Mucosa of descending colon (tissue), 3 donors: ENCODE measurements around the gene CLIC5. TPM values are rescaled to one million over a fixed set of nuclear protein-coding genes. Genes with fewer than 3 reads are reported as not detected.

Experiments
- ATAC-seq: fragments of 200-7000 bp; cut with Tn5 transposase; one replicate; pipeline ENCODE4 v1.9.1; 2020; ENCODE audit warnings: mild to moderate bottlenecking, moderate library complexity
- DNase-seq, 3 donors: peaks; one replicate each; pipeline ENCODE4 v3.0.0-alpha.2; 2020
- H3K36me3 ChIP-seq: fragments of 200-600 bp; one replicate; pipeline ENCODE4 v1.8.0; 2021; ENCODE audit warnings: low read depth, mild to moderate bottlenecking
- H3K4me1 ChIP-seq: fragments of 200-600 bp; one replicate; pipeline ENCODE4 v1.8.0; 2021; ENCODE audit warnings: low read depth, mild to moderate bottlenecking
- H3K4me3 ChIP-seq: fragments of 200-600 bp; one replicate; pipeline ENCODE4 v1.8.0; 2021; ENCODE audit warnings: mild to moderate bottlenecking
- H3K9me3 ChIP-seq: fragments of 200-600 bp; one replicate; pipeline ENCODE4 v1.8.0; 2021; ENCODE audit warnings: mild to moderate bottlenecking
- CTCF ChIP-seq: fragments of 200-600 bp; IDR thresholded peaks from one replicate; pipeline ENCODE4 v1.8.0; 2022; ENCODE audit warnings: antibody characterized with exemption, mild to moderate bottlenecking
- intact Hi-C, 2 donors: fragments of 100-400 bp; cut with DNase I in 1 of 2; cut with micrococcal nuclease in 1 of 2; formaldehyde crosslinking; loops; one replicate each; pipeline versions ENCODE4 v1.11.0 to v1.11.1; 2022; cut with DNase I, micrococcal nuclease
- total RNA-seq, 3 donors: library from RNA; stranded (reverse); fragmentation: NEBNext Ultra II Directional in 2 of 3; extraction: Animal tissue kit (Norgen Biotek cat#: 25700) in 2 of 3; gene quantifications; one replicate each; pipeline versions ENCODE4 v1.2.1 to v1.2.4, GENCODE V29; 2021 to 2023
- donor health status: DM: no; HTN: no; CAD: no; lungs with moderate emphysema.
- donor health status: DM: no; HTN: no; CAD: no.
- donor health status: DM: no; HTN: yes; CAD: no.

CLIC5 gene
- total RNA-seq, 3 donors from 2014 or later = 149 to 242 (median 215) TPM

- TF ChIP-seq CTCF = no peak
- ATAC-seq (no peak), DNase-seq (no peak)
These were observed 171.7 kb downstream of the CLIC5 start for GRCh38 chr6:45843848-45844521.

GRCh38 chr6:45841062-45841461, 174.6 kb downstream of the CLIC5 start:
- ATAC-seq (no peak), DNase-seq (no peak)
- H3K4me3 ChIP-seq = no peak overlapping the region
- no peaks in the 10 kb centered on the region for H3K4me1 ChIP-seq
- TF ChIP-seq CTCF = no peak
- intact Hi-C loops = no loop called here
- no peaks in the 10 kb centered on the region for H3K9me3 ChIP-seq
- H3K36me3 ChIP-seq = no peaks in the 10 kb centered on the region

More at GRCh38 chr6:45843848-45844521, 171.7 kb downstream of the CLIC5 start:
- Histone ChIP-seq H3K9me3 (no peaks in the 10 kb centered on the region), H3K4me1 (no peaks in the 10 kb centered on the region), H3K4me3 (no peak overlapping the region), H3K36me3 (no peaks in the 10 kb centered on the region)
- intact Hi-C loops = no loop called here

GRCh38 chr6:45838996-45839395, 176.7 kb downstream of the CLIC5 start:
- Histone ChIP-seq H3K36me3 (no peaks in the 10 kb centered on the region), H3K4me1 (no peaks in the 10 kb centered on the region), H3K4me3 (no peak overlapping the region), H3K9me3 (no peaks in the 10 kb centered on the region)
- intact Hi-C loops = no loop called here
- TF ChIP-seq CTCF = no peak
- DNase-seq (no peak), ATAC-seq (no peak)

GRCh38 chr6:45838451-45838850, 177.2 kb downstream of the CLIC5 start:
- no peak for DNase-seq

GRCh38 chr6:45837541-45838200, 178.0 kb downstream of the CLIC5 start:
- Histone ChIP-seq H3K9me3 (no peaks in the 10 kb centered on the region), H3K4me3 (no peak overlapping the region), H3K36me3 (no peaks in the 10 kb centered on the region), H3K4me1 (no peaks in the 10 kb centered on the region)
- ATAC-seq = no peak
- DNase-seq = no peak
- TF ChIP-seq CTCF = no peak
- intact Hi-C loops = no loop called here

More at GRCh38 chr6:45838451-45838850, 177.2 kb downstream of the CLIC5 start:
- Histone ChIP-seq H3K9me3 (no peaks in the 10 kb centered on the region), H3K4me3 (no peak overlapping the region), H3K4me1 (no peaks in the 10 kb centered on the region), H3K36me3 (no peaks in the 10 kb centered on the region)
- intact Hi-C loops = no loop called here
- no peak for ATAC-seq
- TF ChIP-seq CTCF = no peak
